Measurements from ENCODE around the gene CASTOR1. TPM values are rescaled to one million over a fixed set of nuclear protein-coding genes. Genes with fewer than 3 reads are reported as not detected.
A peak's percentile ranks its signal among the peaks of the same experiment; 100 is the strongest.

Gene CASTOR1
- total RNA-seq, 1 donor from 2014 or later = 2.4 TPM

DNA sequence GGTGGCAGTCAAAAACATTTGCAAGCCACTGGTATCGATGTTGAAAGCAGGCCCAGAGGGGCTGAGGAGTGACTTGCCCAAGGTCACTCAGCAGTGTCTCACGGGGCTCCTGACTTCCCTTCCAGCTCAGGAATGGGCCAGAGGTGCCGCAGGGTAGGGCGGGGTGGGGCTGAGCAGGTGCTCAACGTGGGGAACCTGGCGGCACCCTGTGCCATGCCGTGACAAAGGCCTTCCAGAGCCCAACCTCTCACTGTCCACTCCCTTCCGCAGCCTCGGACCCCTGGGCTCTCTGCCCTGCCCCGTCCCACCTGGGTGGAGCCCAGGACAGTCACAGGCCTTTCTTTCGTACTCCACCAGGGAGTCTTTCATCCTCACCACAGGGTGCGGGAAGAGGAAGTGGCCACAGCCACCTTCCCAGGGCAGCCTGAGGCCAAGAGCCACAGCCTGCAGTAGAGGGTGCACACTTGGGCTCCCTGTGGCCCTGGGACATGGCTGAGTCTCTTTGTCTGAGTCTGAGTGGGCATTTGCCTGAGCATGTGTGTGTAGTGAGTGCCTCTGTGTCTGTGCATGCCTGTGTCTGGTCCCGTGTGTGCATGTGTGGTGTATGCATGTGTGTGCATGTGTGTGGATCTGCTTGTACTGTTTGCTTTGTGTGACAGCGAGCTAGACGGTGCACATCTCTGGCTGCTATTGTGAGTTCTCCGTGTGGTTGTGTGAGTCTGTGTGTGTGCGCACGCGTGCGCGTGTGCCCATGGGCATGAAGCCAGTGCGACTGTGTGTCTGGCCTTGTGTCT lies 36.7 kb downstream of the CASTOR1 start:
- no peaks in the 10 kb centered on the region for H3K27me3 ChIP-seq (ENCODE audit: control insufficient read depth, insufficient read depth, low read length)
- TF ChIP-seq, protein P1, sequence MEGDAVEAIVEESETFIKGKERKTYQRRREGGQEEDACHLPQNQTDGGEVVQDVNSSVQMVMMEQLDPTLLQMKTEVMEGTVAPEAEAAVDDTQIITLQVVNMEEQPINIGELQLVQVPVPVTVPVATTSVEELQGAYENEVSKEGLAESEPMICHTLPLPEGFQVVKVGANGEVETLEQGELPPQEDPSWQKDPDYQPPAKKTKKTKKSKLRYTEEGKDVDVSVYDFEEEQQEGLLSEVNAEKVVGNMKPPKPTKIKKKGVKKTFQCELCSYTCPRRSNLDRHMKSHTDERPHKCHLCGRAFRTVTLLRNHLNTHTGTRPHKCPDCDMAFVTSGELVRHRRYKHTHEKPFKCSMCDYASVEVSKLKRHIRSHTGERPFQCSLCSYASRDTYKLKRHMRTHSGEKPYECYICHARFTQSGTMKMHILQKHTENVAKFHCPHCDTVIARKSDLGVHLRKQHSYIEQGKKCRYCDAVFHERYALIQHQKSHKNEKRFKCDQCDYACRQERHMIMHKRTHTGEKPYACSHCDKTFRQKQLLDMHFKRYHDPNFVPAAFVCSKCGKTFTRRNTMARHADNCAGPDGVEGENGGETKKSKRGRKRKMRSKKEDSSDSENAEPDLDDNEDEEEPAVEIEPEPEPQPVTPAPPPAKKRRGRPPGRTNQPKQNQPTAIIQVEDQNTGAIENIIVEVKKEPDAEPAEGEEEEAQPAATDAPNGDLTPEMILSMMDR (IDR thresholded peaks at IDR 0.05; ENCODE audit: insufficient read depth, low read length, severe bottlenecking) = no peak
- FAIRE-seq (peak; percentile 96), DNase-seq (ENCODE audit: low read depth) (peak; percentile 27)
- H3K4me3 ChIP-seq (ENCODE audit: low read depth, low read length) = no peak overlapping the region
- H3K36me3 ChIP-seq (ENCODE audit: control insufficient read depth, insufficient read depth, low read length) = no peaks in the 10 kb centered on the region

DNA sequence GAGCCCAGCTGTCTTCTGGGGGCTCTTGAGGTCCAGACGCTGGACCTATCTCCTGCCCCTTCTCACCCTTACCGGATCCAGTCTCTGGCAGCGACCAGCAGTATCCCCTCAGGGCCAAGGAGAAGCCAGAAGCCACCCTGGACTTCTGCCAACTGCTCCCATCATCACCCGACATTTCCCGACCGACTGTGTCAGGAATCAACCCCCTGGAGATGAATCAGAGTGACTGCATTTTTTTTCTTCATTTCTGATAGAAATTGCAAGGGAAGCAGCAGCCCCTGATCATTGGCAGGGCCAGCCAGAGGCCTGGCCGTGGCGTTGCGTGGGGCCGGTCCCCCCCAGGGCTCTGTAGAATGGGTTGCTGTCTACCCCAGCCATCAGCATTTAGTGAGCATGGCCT lies 37.6 kb downstream of the CASTOR1 start:
- Histone ChIP-seq H3K27me3 (ENCODE audit: control insufficient read depth, insufficient read depth, low read length) (no peaks in the 10 kb centered on the region), H3K36me3 (ENCODE audit: control insufficient read depth, insufficient read depth, low read length) (no peaks in the 10 kb centered on the region), H3K4me3 (ENCODE audit: low read depth, low read length) (no peak overlapping the region)
- FAIRE-seq (no peak), DNase-seq (ENCODE audit: low read depth) (peak; percentile 56)
- TF ChIP-seq, protein P1 (IDR thresholded peaks at IDR 0.05; ENCODE audit: insufficient read depth, low read length, severe bottlenecking) = no peak

DNA sequence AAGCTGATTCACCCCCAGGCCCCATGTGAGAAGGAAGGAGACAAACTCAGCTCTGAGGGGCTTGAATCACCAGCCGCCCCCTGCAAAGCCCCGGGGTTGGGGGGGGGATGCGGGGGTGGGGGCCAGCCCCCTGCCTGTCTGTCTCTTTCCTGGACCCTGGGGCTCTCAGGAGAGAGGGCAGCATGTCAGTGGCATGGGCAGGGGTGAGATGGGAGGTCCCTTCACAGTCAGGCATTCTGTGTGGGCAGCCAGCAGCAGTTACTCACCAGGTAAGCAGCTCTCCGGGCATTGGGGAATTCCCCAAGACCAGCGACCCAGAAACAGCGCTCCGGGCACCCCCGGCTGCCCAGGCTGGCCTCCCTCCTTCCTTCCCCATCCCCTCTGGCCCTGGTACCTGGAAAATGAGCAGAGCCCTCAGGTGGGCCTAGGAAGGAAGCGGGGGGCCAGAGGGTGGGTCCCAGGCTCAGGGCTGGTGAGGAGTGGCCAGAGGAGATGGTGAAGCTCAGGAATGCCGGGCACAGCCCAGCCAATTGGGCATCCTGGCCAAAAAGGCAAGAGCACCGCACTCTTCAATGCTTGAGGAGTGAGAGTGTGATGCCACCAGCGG lies 38.5 kb downstream of the CASTOR1 start:
- DNase-seq (ENCODE audit: low read depth) (peak; percentile 74), FAIRE-seq (no peak)
- no peaks in the 10 kb centered on the region for H3K27me3 ChIP-seq (ENCODE audit: control insufficient read depth, insufficient read depth, low read length)
- H3K36me3 ChIP-seq (ENCODE audit: control insufficient read depth, insufficient read depth, low read length) = no peaks in the 10 kb centered on the region
- no peak overlapping the region for H3K4me3 ChIP-seq (ENCODE audit: low read depth, low read length)
- TF ChIP-seq, protein P1 (IDR thresholded peaks at IDR 0.05; ENCODE audit: insufficient read depth, low read length, severe bottlenecking) = no peak

DNA sequence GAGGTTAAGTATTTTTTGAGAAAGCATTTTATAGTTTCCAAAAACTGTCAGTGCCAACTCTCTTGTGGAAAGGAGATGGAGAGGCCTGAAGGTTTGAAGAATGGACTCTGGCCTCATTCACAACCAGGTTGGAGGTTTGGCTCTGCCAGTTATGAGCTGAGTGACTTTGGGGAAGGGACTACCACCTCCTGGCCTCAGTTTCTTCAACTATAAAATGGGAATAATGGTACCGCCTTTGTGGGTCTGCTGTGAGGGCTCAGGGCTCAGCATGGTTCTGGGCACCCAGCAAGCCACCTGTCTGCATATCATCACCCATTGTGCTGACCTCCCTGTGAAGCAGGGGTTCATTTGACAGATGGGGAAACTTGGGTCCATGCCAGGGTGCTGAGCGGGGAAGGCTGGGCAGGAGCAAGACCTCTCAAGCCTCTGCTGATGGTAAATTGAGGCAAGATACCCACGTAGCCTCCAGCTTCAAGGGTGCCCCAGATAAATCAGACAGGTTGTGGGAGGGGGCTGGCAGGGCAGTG lies 39.2 kb downstream of the CASTOR1 start:
- no peak for FAIRE-seq
- Histone ChIP-seq H3K27me3 (ENCODE audit: control insufficient read depth, insufficient read depth, low read length) (no peaks in the 10 kb centered on the region), H3K36me3 (ENCODE audit: control insufficient read depth, insufficient read depth, low read length) (no peaks in the 10 kb centered on the region), H3K4me3 (ENCODE audit: low read depth, low read length) (no peak overlapping the region)
- no peak for DNase-seq (ENCODE audit: low read depth)
- TF ChIP-seq, protein P1 (IDR thresholded peaks at IDR 0.05; ENCODE audit: insufficient read depth, low read length, severe bottlenecking) = no peak

DNA sequence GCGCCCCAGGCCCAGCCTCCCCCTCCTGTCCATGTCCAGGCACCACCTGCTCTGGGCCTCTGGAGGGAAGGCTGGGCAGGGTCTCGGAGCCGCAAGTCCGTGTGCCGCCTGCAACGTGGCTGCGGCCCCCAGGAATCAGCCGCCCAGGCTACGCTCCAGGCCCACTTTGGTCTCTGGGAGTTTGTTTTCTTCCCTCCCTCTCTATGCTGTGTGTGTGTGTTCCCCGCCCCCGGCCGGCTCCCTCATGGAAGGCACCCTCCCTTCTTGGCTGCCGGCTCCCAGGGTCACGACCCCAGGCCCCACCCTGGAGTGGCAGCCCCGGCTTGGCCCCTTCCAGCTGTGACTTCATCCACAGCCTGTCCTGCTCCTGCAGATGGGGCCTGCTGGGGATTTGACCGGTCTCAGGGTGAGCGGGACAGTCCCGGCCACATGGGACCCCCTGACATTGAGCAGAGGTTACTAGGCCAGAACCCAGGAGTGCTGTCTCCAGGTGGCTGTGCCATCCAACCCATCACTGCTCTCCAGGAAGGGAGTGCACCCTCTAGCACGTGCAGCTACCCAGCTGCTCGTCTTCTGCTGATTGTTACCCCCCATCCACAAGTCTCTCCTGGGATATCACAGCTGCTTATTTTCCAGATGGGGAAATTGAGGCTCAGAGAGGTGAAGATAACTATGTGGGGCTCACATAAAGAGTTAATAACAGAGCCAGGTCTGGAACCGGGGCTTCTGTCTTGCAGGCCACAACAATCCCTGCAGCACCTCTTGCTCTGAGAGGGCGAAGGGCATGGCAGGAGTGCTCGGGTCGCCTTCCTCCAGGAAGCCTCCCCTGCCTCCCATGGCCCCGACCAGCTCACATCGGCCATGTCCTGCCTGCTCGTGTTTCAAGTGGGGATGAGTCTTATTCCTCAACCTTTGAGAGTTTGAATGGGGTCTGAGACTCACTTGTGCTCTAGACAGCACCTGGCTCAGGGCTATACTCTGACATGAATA lies 40.0 kb downstream of the CASTOR1 start:
- DNase-seq (ENCODE audit: low read depth) = no peak
- TF ChIP-seq, protein P1 (IDR thresholded peaks at IDR 0.05; ENCODE audit: insufficient read depth, low read length, severe bottlenecking) = no peak
- Histone ChIP-seq H3K4me3 (ENCODE audit: low read depth, low read length) (no peak overlapping the region), H3K27me3 (ENCODE audit: control insufficient read depth, insufficient read depth, low read length) (no peaks in the 10 kb centered on the region), H3K36me3 (ENCODE audit: control insufficient read depth, insufficient read depth, low read length) (no peaks in the 10 kb centered on the region)
- FAIRE-seq = no peak

Measured in bronchial epithelial cell (primary cell).